Caki2 (cell line): ENCODE data around the gene PECR. TPM values are rescaled to one million over a fixed set of nuclear protein-coding genes. Genes with fewer than 3 reads are reported as not detected.
A peak's percentile ranks its signal among the peaks of the same experiment; 100 is the strongest.
"Not testable (repeated sequence)": the region's sequence is repeated elsewhere in the genome, so short reads cannot be mapped to it uniquely, and the experiment has no call there.

Experiments
- DNase-seq: peaks from one replicate; pipeline ENCODE4 v3.0.0-alpha.2; 2015; ENCODE audit warnings: low read depth
- in situ Hi-C: cut with HindIII; loops from 2 replicates; pipeline ENCODE4 v1.10.0; 2016; ENCODE audit warnings: low sequenced_read_pairs, low pct_unique_long_range_greater_than_20kb, mixed read lengths
- total RNA-seq: library from RNA; depleted of rRNA; stranded (reverse); fragments of >200 nt; shearing (Covaris generic); gene quantifications from 2 replicates; pipeline ENCODE4 v1.2.3, GENCODE V29; 2014; ENCODE audit warnings: low replicate concordance

The PECR gene
- total RNA-seq, 1 experiment from 2014 or later, result 50.7 TPM

- in situ Hi-C loops, result no loop called here
- DNase-seq, result no peak
Observed at GRCh38 chr2:216108310-216108966, 26.8 kb upstream of the PECR start.

DNA sequence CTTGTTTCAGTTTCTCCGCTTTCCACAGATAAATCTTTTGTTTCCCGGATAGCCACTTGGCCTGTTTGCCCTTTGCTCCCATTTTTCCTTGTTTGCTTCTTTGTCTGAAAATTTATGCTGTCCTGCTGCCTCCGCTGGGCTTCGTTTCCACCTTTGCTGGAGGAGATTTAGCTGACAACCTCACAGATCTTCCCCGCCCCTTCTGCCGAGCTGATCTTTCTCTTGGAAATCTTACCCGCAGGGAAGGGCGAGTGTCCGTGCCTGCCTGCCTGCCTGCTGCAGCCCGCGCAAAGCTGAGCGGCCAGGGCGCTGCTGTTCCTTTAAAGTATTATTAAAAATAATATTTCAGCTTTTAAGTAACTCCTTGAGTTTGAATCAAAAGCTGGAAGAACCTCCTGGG is 26.2 kb upstream of the PECR start:
- in situ Hi-C loops, result no loop called here
- no peak for DNase-seq

GRCh38 chr2:216107320-216107719 is 25.7 kb upstream of the PECR start:
- DNase-seq, result no peak
- in situ Hi-C loops, result no loop called here

GRCh38 chr2:216104691-216105090 is 23.1 kb upstream of the PECR start:
- in situ Hi-C loops, result no loop called here
- no peak for DNase-seq

GRCh38 chr2:216103213-216103612 is 21.6 kb upstream of the PECR start:
- in situ Hi-C loops, result no loop called here
- DNase-seq, result no peak

DNA sequence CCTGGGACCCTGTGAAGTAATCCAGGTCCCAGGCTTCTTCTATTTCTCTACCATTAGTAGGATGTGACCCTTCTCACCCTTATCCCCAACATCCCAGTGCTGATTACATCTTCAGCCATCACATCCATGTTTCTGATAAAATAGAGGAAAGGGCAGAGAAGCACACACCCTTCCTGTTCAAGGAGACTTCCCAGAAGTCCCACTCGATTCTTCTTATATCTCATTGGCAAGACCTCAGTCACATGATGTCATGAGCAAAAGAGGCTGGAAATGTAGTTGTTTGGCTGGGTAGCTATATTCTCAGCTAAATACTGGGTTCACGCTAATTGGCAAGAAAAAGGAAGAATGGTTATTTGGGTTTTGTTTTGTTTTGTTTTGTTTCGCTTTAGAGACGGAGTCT is 19.5 kb upstream of the PECR start:
- no peak for DNase-seq
- in situ Hi-C loops, result no loop called here

DNA sequence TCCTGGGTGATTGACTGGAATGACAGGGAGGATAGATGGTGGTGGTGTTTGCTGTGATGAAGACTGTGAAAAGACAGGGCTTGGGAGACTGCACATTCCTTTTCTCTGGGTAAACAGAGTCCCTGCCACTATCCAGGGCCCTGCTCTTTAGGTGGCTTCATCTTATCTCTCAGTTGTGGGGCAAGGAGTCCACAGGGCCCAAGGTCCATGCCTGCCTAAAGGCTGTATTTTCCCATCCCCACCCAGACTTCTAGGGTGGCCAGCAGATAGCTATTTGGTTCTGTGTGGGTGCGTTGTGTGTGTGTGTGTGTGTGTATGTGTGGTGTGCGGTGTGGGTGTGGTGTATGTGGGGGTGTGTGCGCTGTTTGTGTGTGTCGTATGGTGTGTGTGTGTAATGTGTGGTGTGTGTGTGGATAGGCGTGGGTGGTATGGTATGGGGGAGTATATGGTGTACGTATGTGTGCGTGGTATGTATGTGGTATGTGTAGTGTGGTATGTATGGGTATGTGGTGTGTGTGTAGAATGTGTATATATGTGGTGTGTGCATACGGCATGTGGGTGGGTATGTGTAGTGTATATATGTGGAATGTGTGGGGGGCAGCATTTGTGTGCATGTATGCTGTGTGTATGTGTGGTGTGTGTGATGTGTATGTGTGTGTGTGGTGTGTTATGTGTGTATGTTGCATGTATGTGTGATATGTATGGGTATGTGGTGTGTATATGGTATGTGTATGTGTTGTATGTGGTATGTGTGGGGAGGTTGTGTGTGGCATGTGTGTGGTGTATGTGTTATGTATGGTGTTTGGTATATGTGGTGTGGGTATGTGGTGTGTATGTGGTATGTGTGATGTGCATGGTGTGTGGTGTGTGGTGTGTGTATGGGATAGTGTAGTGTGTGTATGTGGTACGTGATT is 17.1 kb upstream of the PECR start:
- in situ Hi-C loops, result no loop called here
- no peak for DNase-seq

DNA sequence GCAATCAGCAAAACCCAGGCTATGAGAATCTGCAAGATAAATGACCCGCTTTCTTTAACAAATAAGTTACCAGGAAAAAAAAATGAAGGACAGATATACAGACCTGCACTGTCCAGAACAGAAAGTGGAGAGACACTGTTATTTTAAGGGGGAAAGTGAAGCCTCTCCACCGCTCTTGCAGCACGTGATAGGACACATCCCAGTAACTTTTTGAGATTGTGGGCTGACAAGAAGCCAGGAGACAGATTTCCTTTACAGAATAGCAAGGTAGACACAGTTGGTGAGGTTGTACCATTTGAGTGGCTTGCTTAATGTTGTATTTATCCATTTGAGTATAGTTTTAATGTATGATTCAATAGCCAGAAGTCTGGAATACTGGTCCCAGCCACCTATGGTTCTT is 13.1 kb upstream of the PECR start:
- DNase-seq, result no peak
- in situ Hi-C loops, result no loop called here

GRCh38 chr2:216092646-216093045 is 11.0 kb upstream of the PECR start:
- no peak for DNase-seq
- in situ Hi-C loops, result no loop called here

DNA sequence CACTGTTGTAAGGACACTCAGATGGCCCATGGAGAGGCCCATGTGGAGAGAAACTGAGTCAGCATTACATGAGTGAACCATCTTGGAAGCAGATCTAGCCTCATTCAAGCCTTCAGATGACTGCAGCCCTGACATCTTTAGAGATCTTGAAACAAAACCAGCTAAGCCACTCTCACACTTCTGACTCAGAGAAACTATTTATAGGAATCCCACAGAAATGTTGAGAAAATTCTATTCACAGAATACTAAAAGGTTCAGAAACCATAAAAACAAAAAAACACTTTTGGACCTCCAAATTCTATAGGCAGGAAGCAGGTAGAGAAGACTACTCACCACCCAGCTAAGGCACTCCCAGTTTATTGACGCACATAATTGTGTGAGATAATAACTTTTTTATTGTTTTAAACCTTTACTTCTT is 8.8 kb upstream of the PECR start:
- in situ Hi-C loops, result no loop called here
- no peak for DNase-seq

DNA sequence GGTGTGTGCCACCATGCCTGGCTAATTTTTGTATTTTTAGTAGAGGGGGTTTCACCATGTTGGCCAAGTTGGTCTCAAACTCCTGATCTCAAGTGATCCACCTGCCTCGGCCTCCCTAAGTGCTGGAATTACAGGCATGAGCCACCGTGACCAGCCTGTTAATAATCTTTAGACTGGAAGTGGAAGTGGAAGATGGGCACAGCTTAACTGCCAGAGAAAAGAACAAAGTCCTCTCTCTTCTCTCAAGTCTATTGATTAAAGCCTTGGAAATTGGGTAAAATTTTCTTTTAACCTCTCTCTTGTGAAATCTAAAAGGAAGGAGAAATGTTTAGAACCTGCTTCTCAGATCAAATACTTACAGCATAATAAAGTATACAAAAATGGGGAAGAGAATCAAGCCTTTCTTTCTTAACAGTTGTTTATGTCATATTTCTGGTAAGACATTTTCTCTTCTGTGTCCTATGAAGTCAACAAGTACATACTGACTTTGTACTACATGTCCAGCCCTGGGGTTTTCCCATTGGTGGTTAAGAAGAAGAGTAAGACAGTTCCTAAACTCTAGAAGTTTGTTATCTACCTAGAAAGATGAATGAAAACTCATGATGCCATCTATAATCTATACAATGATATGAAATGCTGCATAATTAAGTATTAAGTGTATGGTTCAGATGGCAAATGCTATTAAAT is 4.7 kb upstream of the PECR start:
- in situ Hi-C loops, result no loop called here
- no peak for DNase-seq

- peak; percentile 39 for DNase-seq
- in situ Hi-C loops, result no loop called here
Observed at GRCh38 chr2:216084547-216084946, 2.9 kb upstream of the PECR start.

DNA sequence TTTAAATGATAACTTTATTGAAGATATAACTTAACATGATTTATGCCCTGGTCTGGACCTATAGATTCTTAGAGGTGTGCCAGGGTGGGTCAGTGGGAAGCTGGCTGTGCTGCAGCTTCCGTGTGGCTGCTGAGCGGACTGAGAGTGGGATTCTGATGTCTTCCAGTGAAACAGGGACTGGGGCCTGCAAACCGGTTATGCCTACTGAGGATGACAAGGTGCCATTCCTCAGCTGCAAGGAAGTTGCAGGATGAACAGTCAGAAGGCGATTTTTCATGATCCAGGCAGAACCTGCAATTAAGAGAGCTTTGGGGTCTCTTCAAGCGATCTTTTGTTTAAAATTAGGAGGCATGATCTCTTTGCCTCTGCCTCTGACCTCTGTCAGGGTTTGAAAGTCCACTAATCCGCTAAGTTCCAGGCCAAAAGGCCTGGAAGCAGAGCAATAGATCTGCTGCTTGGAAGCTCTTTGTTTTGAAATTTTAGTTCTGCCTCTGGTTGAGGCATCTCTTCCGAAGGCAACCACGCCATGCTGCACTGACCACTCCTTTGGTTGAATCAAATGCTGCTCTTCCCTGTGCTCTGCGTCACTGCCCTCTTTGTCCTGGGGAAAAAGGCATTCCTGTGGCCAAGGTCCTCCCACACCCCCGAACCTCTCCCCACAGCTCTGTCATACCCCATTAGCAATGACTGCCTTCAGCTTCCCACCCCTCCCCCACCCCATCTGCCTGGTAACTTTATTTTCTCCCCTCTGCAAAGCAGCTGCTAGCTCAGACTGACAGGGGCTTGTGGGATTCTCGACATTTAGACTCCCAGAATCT is 2.1 kb upstream of the PECR start:
- DNase-seq, result peak; percentile 88
- in situ Hi-C loops, result no loop called here

- in situ Hi-C loops, result no loop called here
- DNase-seq, result peak; percentile 53
Observed at GRCh38 chr2:216082805-216083204, 1.2 kb upstream of the PECR start.

- DNase-seq, result peak; percentile 41
- in situ Hi-C loops, result no loop called here
Observed at GRCh38 chr2:216082117-216082711, 605 bp upstream of the PECR start.

GRCh38 chr2:216081012-216081411 is 597 bp downstream of the PECR start:
- in situ Hi-C loops, result no loop called here

DNA sequence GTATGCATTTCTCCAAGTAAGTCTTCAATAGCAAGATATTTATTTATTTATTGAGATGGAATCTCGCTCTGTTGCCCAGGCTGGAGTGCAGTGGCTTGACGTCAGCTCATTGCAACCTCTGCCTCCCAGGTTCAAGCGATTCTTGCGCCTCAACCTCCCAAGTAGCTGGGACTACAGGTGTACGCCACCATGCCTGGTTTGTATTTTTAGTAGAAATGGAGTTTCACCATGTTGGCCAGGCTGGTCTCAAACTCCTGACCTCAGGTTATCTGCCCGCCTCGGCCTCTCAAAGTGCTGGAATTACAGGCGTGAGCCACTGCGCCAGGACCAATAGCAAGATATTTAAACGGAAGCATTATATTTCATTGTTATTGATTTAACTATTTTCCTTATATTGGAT is 1.6 kb downstream of the PECR start:
- in situ Hi-C loops, DNase-seq: not testable (repeated sequence)

More at GRCh38 chr2:216081012-216081411, 597 bp downstream of the PECR start:
- no peak for DNase-seq

- no peak for DNase-seq
- in situ Hi-C loops, result no loop called here
Observed at GRCh38 chr2:216078776-216079175, 2.8 kb downstream of the PECR start.
